HL-60 (cell line): ENCODE data around the gene SCD.

ENCODE experiments used
- DNase-seq, 2 experiments: peaks; one replicate each; pipeline ENCODE4 v3.0.0-alpha.2; 2010 to 2020; ENCODE audit warnings: low read depth in 1 of 2, low spot score in 1 of 2
- H3K27ac ChIP-seq: fragments of 250-450 bp; sonication (Bioruptor Pico); replicated peaks from 2 replicates; pipeline ENCODE4 v1.5.1; 2020; ENCODE audit warnings: mild to moderate bottlenecking, moderate library complexity
- H3K27me3 ChIP-seq: fragments of 250-450 bp; sonication (Bioruptor Pico); 2 replicates; pipeline ENCODE4 v1.5.1; 2021; ENCODE audit warnings: mild to moderate bottlenecking, moderate library complexity; ENCODE audit not compliant: insufficient read depth, poor library complexity, severe bottlenecking
- H3K4me3 ChIP-seq: replicated peaks from 2 replicates; pipeline ENCODE4 v1.5.1; 2011; ENCODE audit warnings: mild to moderate bottlenecking, control low read depth, low read length; ENCODE audit not compliant: insufficient read depth
- CTCF ChIP-seq: IDR thresholded peaks from one replicate; pipeline ENCODE4 v1.5.1; 2011; ENCODE audit warnings: low read length, control low read depth, inconsistent platforms; ENCODE audit not compliant: insufficient read depth
- GABPA ChIP-seq: IDR thresholded peaks from 2 replicates; pipeline ENCODE4 v1.6.1; 2012; ENCODE audit warnings: low read depth
- POLR2AphosphoS5 ChIP-seq: IDR thresholded peaks from 2 replicates; pipeline ENCODE4 v1.6.1; 2012; ENCODE audit warnings: low read depth
- SPI1 ChIP-seq: IDR thresholded peaks from 2 replicates; pipeline ENCODE4 v1.6.1; 2012; ENCODE audit warnings: low read depth, mild to moderate bottlenecking, borderline replicate concordance
- TF ChIP-seq, protein P1 (sequence below): IDR thresholded peaks from 2 replicates; pipeline ENCODE4 v1.6.1; 2012; ENCODE audit warnings: low read depth; ENCODE audit not compliant: insufficient replicate concordance

The SCD gene

GRCh38 chr10:100368721-100369120 lies 21.7 kb downstream of the SCD start:
- no peak overlapping the region for H3K4me3 ChIP-seq
- H3K27ac ChIP-seq: no peak overlapping the region
- TF ChIP-seq CTCF (no peak), POLR2AphosphoS5 (no peak)
- TF ChIP-seq, protein P1, sequence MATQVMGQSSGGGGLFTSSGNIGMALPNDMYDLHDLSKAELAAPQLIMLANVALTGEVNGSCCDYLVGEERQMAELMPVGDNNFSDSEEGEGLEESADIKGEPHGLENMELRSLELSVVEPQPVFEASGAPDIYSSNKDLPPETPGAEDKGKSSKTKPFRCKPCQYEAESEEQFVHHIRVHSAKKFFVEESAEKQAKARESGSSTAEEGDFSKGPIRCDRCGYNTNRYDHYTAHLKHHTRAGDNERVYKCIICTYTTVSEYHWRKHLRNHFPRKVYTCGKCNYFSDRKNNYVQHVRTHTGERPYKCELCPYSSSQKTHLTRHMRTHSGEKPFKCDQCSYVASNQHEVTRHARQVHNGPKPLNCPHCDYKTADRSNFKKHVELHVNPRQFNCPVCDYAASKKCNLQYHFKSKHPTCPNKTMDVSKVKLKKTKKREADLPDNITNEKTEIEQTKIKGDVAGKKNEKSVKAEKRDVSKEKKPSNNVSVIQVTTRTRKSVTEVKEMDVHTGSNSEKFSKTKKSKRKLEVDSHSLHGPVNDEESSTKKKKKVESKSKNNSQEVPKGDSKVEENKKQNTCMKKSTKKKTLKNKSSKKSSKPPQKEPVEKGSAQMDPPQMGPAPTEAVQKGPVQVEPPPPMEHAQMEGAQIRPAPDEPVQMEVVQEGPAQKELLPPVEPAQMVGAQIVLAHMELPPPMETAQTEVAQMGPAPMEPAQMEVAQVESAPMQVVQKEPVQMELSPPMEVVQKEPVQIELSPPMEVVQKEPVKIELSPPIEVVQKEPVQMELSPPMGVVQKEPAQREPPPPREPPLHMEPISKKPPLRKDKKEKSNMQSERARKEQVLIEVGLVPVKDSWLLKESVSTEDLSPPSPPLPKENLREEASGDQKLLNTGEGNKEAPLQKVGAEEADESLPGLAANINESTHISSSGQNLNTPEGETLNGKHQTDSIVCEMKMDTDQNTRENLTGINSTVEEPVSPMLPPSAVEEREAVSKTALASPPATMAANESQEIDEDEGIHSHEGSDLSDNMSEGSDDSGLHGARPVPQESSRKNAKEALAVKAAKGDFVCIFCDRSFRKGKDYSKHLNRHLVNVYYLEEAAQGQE: no peak
- no peak for DNase-seq
- no peaks in the 10 kb centered on the region for H3K27me3 ChIP-seq

- Histone ChIP-seq H3K4me3 (peak overlapping the region; percentile 23), H3K27me3 (no peaks in the 10 kb centered on the region), H3K27ac (peak overlapping the region; percentile 74)
- DNase-seq: peak; percentile 72 to 75
- no peak for TF ChIP-seq CTCF
- TF ChIP-seq POLR2AphosphoS5: peak; percentile 63; the same call in 1 of the 2 replicates
- TF ChIP-seq, protein P1: no peak
- TF ChIP-seq SPI1: peak; percentile 20; the same call in 1 of the 2 replicates
- no peak for TF ChIP-seq GABPA
Measured at GRCh38 chr10:100370714-100371481, 23.9 kb downstream of the SCD start.

GRCh38 chr10:100371482-100372027 lies 24.5 kb downstream of the SCD start:
- TF ChIP-seq POLR2AphosphoS5 (no peak), SPI1 (no peak), CTCF (no peak), GABPA (no peak)
- TF ChIP-seq, protein P1: no peak
- DNase-seq: no peak
- H3K27me3 ChIP-seq: no peaks in the 10 kb centered on the region
- peak overlapping the region; percentile 74 for H3K27ac ChIP-seq
- H3K4me3 ChIP-seq: peak overlapping the region; percentile 23
